NOMO-1 (cell line): ENCODE data around the gene RTN4RL1.

Experiments
- DNase-seq, 2 experiments: peaks; one replicate each; lab custom pipeline; 2025; ENCODE audit not compliant: unreplicated experiment in 2 of 2; lab: John Stamatoyannopoulos, UW

RTN4RL1 gene, protein sequence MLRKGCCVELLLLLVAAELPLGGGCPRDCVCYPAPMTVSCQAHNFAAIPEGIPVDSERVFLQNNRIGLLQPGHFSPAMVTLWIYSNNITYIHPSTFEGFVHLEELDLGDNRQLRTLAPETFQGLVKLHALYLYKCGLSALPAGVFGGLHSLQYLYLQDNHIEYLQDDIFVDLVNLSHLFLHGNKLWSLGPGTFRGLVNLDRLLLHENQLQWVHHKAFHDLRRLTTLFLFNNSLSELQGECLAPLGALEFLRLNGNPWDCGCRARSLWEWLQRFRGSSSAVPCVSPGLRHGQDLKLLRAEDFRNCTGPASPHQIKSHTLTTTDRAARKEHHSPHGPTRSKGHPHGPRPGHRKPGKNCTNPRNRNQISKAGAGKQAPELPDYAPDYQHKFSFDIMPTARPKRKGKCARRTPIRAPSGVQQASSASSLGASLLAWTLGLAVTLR

DNA sequence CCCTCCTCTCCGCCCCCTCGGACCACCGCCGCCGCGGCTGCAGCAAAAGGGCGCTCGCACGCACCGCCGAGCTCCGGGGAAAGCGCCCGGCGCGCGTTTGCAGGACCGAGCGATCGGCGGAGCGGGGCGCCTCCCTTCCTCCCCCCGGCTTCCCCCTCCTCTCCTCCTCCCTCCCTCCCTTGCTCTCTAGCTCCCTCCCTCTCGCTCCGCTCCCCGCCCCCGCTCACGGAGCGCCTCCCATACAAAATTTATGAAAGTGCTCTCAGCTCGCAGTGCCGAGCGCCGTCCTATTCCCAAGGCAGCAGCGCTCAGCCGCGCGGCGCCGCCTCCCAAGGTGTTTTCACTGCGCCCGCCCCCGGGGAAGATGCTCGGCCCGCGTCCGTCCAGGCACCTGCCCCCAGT is at the start of gene RTN4RL1:
Gene RTN4RL1 (minus strand): TSS at position 115 of the 402 bp plus-strand sequence. CDS start 469 bp downstream, outside the sequence.
- DNase-seq = peak; percentile 19 to 46

- no peak for DNase-seq
Measured at GRCh38 chr17:2074919-2075318, 49.8 kb upstream of the RTN4RL1 start.

GRCh38 chr17:2071455-2072281 is 46.5 kb upstream of the RTN4RL1 start:
- peak in 1 of 2 experiments; percentile 20 for DNase-seq

- no peak for DNase-seq
Measured at GRCh38 chr17:2071024-2071385, 45.9 kb upstream of the RTN4RL1 start.

GRCh38 chr17:2070241-2071023 is 45.3 kb upstream of the RTN4RL1 start:
- DNase-seq = no peak

DNA sequence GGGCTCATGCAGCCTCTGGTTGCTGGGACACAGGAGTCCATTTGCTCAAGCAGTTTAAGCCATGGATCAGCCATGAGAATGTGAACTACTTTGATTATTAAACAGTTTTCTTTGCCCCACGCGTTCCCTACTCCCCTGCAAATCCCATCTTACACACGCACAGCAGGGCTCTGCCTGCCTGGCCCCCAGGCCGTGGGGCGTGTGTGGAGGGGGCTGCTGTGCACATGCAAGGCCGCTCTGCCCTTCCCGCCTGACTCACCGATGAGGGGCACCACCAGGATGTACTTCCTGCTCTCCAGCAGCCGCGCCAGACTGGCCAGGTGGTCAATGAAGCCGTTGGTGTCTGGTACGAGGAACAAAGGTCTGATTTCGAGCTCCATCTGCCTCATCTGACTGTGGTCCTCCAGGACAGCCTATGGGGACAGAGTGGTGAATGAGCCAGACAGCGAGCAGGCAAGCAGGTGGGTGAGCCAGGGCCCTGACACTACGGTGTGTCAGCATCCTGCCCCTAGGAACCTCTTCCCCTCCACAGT is 43.5 kb upstream of the RTN4RL1 start:
- DNase-seq = no peak

- DNase-seq = no peak
Measured at GRCh38 chr17:2068031-2068518, 42.9 kb upstream of the RTN4RL1 start.

DNA sequence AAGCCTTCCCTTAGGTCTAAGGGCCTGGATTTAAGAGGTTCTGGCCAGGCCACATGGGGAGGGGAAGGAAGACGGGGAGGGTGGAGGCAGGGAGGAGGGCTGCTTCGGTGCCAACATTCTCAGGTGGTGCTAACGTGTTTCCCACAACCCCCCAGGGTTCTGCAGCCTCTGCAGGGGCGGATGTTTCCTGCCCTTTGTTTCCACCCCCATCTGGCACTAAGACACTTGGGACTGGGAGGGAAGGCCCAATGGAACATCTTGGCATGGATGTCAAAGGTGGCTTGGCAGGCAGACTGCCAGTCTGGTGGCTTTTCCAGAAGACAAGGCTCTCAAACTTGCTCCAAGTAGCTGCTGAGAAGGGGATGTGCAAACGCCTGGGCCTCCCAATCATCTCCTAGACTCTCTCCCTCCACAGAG is 42.5 kb upstream of the RTN4RL1 start:
- DNase-seq = no peak

GRCh38 chr17:2067048-2067561 is 42.0 kb upstream of the RTN4RL1 start:
- no peak for DNase-seq

DNA sequence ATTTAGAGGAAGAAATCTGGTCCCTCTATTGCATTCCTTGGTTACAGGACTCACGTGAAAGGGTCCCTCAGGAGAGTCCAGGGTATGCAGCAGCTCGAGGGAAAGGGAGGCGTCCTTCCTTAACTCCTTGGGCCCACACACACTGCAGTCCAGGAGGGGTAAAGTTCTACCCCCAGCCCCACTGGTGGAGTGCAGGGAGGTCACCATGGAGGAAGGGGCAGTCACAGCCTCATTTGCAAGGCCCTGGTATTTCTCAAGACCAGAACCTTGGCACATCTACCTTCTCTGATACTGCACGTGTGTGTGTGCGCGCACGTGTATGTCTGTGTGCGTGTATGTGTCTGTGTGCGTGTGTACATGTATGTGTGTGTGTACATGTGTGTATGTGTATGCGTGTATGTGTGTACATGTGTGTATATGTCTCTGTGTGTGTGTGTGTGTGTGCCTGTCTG is 40.8 kb upstream of the RTN4RL1 start:
- DNase-seq = no peak

DNA sequence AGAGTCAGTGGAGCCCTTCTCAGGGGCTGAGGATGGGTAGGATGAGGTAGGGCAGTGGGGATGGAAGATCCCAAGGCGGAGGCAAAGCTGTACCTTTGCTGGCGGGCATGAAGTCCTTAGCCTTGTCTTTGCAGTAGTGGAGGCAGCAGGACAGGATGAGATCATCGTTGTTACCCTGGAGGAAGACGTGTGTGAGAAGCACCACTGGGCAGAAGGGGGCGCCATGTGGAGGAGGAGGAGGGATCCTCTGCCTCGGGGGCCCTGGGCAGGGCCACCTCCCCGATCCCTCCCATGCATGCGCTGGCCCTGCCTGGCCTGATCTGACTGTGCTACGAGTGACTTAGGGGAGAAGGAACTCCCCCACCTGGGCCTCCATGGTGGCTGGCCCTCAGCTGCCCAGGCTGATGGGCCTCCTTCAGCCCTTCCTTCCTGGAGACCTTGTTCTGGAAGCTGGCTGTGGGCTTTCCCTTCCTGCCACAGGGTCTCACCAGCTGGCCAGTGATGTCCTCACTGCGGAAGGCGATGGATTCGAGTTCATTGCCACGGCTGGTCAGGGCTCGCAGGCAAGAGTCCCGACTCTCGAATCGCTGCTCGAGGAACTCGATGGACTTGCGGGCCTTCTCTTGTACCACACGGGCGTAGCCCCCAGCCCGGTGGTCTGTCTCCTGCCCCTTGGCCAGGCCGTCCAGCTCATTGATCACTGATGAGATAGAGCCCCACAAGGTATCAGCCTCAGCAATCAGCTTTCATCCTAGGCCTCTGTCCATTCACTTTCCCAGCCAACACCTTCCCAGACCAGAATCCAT is 40.0 kb upstream of the RTN4RL1 start:
- DNase-seq = peak; percentile 30 to 39

GRCh38 chr17:2064520-2064971 is 39.4 kb upstream of the RTN4RL1 start:
- DNase-seq = no peak

- no peak for DNase-seq
Measured at GRCh38 chr17:2064147-2064489, 39.0 kb upstream of the RTN4RL1 start.

DNA sequence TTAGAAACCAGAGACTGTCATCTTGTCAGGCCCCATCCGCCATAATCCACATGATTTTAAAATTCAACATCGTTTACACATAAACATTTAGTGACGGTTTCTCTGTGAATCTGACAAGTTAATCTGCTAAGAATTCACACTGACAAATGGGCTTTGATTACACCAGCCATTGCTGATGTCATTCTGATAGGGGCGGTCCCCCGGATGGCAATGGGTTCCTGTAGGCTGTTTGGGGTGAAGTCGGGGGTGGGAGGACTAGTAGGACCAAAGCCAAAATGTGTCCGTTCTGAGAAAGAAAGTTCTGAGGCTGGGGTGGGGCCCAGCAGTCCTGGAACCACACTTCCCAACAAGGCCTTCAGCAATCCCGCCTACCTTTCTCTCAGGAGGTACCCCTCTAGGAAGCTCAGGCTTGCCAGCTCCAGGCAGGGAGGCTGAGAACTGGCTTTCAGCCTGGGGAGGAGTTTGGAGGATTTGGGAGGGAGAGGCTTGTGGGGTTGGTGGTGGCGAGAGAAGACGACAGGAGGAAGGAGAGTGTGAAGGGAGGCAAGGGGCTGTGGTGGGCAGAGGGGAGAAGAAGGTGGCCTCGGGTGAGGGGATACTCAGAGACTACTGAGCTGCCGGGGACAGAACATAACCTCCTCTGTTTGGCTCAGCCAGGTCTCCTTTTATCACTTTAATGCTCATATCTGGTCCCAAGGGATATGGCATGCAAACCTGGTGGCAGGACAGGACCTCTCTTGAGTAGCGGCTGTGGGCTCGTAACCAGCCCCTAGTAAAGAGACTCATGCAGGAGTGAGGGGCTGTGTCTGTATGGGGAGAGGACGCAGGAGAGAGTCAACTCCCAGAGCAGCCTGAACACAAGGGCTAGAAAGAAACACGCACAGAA is 38.4 kb upstream of the RTN4RL1 start:
- no peak for DNase-seq

GRCh38 chr17:2062571-2063183 is 37.5 kb upstream of the RTN4RL1 start:
- no peak for DNase-seq

- no peak for DNase-seq
Measured at GRCh38 chr17:2061441-2061958, 36.4 kb upstream of the RTN4RL1 start.

DNA sequence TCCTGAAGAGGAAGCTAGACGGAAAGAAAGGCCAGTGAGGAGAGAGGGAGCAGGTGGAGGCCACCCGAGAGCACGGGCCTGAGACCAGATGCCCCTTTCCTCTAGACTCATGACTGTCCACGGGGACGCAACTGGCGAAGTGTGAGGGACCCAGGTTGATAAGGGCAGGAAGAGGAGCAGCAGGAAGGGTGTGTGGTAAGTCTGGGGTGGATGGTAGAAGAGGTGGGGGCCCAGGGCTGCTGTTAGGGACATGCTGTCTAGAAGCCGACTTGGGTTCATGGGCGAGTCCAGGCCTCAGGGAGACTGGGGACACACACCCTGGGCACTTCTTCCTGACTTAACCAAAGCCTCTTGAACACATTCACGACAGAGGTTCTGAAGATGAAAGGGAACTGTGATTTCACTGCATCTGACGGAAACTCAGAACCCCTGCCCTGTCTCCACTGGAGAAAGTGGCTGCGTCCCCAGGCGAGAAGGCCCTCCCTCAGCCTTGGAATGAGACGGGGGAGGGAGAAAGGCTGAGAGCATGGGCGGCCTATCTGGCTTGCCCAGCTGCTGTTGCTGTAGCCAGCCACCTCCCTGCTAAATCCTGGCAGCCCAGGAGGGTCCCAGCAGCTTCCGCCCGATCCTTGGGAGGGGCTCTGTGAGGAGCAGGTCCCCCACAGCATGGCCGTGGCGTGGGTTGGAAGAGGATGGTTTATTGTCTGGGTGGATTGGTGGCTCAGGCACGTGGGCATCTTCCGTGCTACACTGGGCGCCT is 35.7 kb upstream of the RTN4RL1 start:
- no peak for DNase-seq
